Measurements from ENCODE around the gene UBE2D4. TPM values are rescaled to one million over a fixed set of nuclear protein-coding genes. Genes with fewer than 3 reads are reported as not detected.

UBE2D4 gene
- total and polyA plus RNA-seq, 2 donors (not counting 1 experiment from before 2014, with no cell fraction given) = 10.2 to 21.3 TPM

GRCh38 chr7:43880596-43880995 lies 45.6 kb upstream of the UBE2D4 start:
- no peak overlapping the region for H2AFZ ChIP-seq (ENCODE audit: low read length)
- H4K20me1 ChIP-seq (ENCODE audit: control insufficient read depth, extremely low read depth, insufficient read depth, low read length) = no peaks in the 10 kb centered on the region
- peaks cover 40% of the 10 kb centered on the region for H3K36me3 ChIP-seq (ENCODE audit: control insufficient read depth, insufficient read depth, low read length)
- no peak overlapping the region for H3K9ac ChIP-seq (ENCODE audit: insufficient read depth, low read length)
- H3K9me3 ChIP-seq (ENCODE audit: control insufficient read depth, insufficient read depth, low read depth, low read length) = no peaks in the 10 kb centered on the region
- peaks cover 15% of the 10 kb centered on the region for H3K79me2 ChIP-seq (ENCODE audit: control insufficient read depth, insufficient read depth, low read length)
- H3K27me3 ChIP-seq (ENCODE audit: control insufficient read depth, insufficient read depth, low read length) = no peaks in the 10 kb centered on the region
- DNase-seq (ENCODE audit: low read depth in 2 of 2) = no peak
- peaks cover 10% of the 10 kb centered on the region for H3K4me1 ChIP-seq (ENCODE audit: control insufficient read depth, extremely low read depth, insufficient read depth, low read length)
- TF ChIP-seq CTCF (conservative IDR thresholded peaks at IDR 0.05 in 1 of 2, IDR thresholded peaks at IDR 0.05 in 1 of 2; ENCODE audit: low read depth in 1 of 2, low read length in 2 of 2) = no peak
- no peak for TF ChIP-seq EZH2 (IDR thresholded peaks at IDR 0.05; ENCODE audit: low read length, missing control alignments)
- H3K4me2 ChIP-seq (ENCODE audit: extremely low read depth, insufficient read depth, low read length) = peak overlapping the region; percentile 25
- peak overlapping the region; percentile 49 for H3K27ac ChIP-seq (ENCODE audit: insufficient read depth, low read length)
- no peak overlapping the region for H3K4me3 ChIP-seq (replicated peaks in 1 of 4; ENCODE audit: control extremely low read depth in 1 of 4, insufficient read depth in 1 of 4, low read depth in 3 of 4, low read length in 4 of 4)

- Histone ChIP-seq H3K36me3 (ENCODE audit: control insufficient read depth, insufficient read depth, low read length) (peaks cover 15% of the 10 kb centered on the region), H3K4me3 (replicated peaks in 1 of 4; ENCODE audit: control extremely low read depth in 1 of 4, insufficient read depth in 1 of 4, low read depth in 3 of 4, low read length in 4 of 4) (no peak overlapping the region), H3K27ac (ENCODE audit: insufficient read depth, low read length) (no peak overlapping the region), H3K4me1 (ENCODE audit: control insufficient read depth, extremely low read depth, insufficient read depth, low read length) (peaks cover 8% of the 10 kb centered on the region), H3K27me3 (ENCODE audit: control insufficient read depth, insufficient read depth, low read length) (no peaks in the 10 kb centered on the region), H2AFZ (ENCODE audit: low read length) (no peak overlapping the region), H3K9me3 (ENCODE audit: control insufficient read depth, insufficient read depth, low read depth, low read length) (no peaks in the 10 kb centered on the region), H3K9ac (ENCODE audit: insufficient read depth, low read length) (no peak overlapping the region), H3K4me2 (ENCODE audit: extremely low read depth, insufficient read depth, low read length) (no peak overlapping the region), H4K20me1 (ENCODE audit: control insufficient read depth, extremely low read depth, insufficient read depth, low read length) (no peaks in the 10 kb centered on the region), H3K79me2 (ENCODE audit: control insufficient read depth, insufficient read depth, low read length) (peaks cover 11% of the 10 kb centered on the region)
- TF ChIP-seq EZH2 (IDR thresholded peaks at IDR 0.05; ENCODE audit: low read length, missing control alignments) (no peak), CTCF (conservative IDR thresholded peaks at IDR 0.05 in 1 of 2, IDR thresholded peaks at IDR 0.05 in 1 of 2; ENCODE audit: low read depth in 1 of 2, low read length in 2 of 2) (no peak)
- DNase-seq (ENCODE audit: low read depth in 2 of 2) = no peak
These were observed 42.0 kb upstream of the UBE2D4 start for GRCh38 chr7:43884209-43884608.

- Histone ChIP-seq H3K9me3 (ENCODE audit: control insufficient read depth, insufficient read depth, low read depth, low read length) (no peaks in the 10 kb centered on the region), H3K4me3 (replicated peaks in 1 of 4; ENCODE audit: control extremely low read depth in 1 of 4, insufficient read depth in 1 of 4, low read depth in 3 of 4, low read length in 4 of 4) (no peak overlapping the region), H2AFZ (ENCODE audit: low read length) (no peak overlapping the region), H3K4me1 (ENCODE audit: control insufficient read depth, extremely low read depth, insufficient read depth, low read length) (peaks cover 10% of the 10 kb centered on the region), H3K27me3 (ENCODE audit: control insufficient read depth, insufficient read depth, low read length) (no peaks in the 10 kb centered on the region), H3K9ac (ENCODE audit: insufficient read depth, low read length) (no peak overlapping the region), H3K79me2 (ENCODE audit: control insufficient read depth, insufficient read depth, low read length) (peaks cover 14% of the 10 kb centered on the region), H4K20me1 (ENCODE audit: control insufficient read depth, extremely low read depth, insufficient read depth, low read length) (no peaks in the 10 kb centered on the region), H3K36me3 (ENCODE audit: control insufficient read depth, insufficient read depth, low read length) (peaks cover 15% of the 10 kb centered on the region), H3K27ac (ENCODE audit: insufficient read depth, low read length) (no peak overlapping the region), H3K4me2 (ENCODE audit: extremely low read depth, insufficient read depth, low read length) (no peak overlapping the region)
- TF ChIP-seq EZH2 (IDR thresholded peaks at IDR 0.05; ENCODE audit: low read length, missing control alignments) (no peak), CTCF (conservative IDR thresholded peaks at IDR 0.05 in 1 of 2, IDR thresholded peaks at IDR 0.05 in 1 of 2; ENCODE audit: low read depth in 1 of 2, low read length in 2 of 2) (no peak)
- no peak for DNase-seq (ENCODE audit: low read depth in 2 of 2)
These were observed 41.6 kb upstream of the UBE2D4 start for GRCh38 chr7:43884617-43885016.
